Progenitor cell of endocrine pancreas (in vitro differentiated cells): ENCODE data around the gene CUL1. TPM values are rescaled to one million over a fixed set of nuclear protein-coding genes. Genes with fewer than 3 reads are reported as not detected.
"Not testable (repeated sequence)": the region's sequence is repeated elsewhere in the genome, so short reads cannot be mapped to it uniquely, and the experiment has no call there.

ENCODE experiments used
- DNase-seq: peaks from one replicate; pipeline ENCODE4 v3.0.0; 2021; ENCODE audit warnings: low spot score; ENCODE audit not compliant: unreplicated experiment
- H3K27ac Mint-ChIP-seq: 2 replicates; pipeline ENCODE4 v1.8.0; 2021; ENCODE audit warnings: mild to moderate bottlenecking, moderate library complexity, mixed read lengths
- H3K27me3 Mint-ChIP-seq: 2 replicates; pipeline ENCODE4 v1.8.0; 2021; ENCODE audit warnings: mixed read lengths
- H3K36me3 Mint-ChIP-seq: 2 replicates; pipeline ENCODE4 v1.8.0; 2022; ENCODE audit warnings: mixed read lengths; ENCODE audit not compliant: insufficient read depth
- H3K4me1 Mint-ChIP-seq: 2 replicates; pipeline ENCODE4 v1.8.0; 2021; ENCODE audit warnings: low read depth, mixed read lengths
- H3K4me3 Mint-ChIP-seq: 2 replicates; pipeline ENCODE4 v1.8.0; 2021; ENCODE audit warnings: low read depth, mild to moderate bottlenecking, moderate library complexity, mixed read lengths
- H3K9me3 Mint-ChIP-seq: 2 replicates; pipeline ENCODE4 v1.8.0; 2021; ENCODE audit warnings: low read depth, mixed read lengths
- CTCF ChIP-seq: fragments of 200-600 bp; sonication (generic); IDR thresholded peaks from one replicate; pipeline ENCODE4 v1.5.0; 2021; ENCODE audit warnings: antibody characterized with exemption, mild to moderate bottlenecking; ENCODE audit not compliant: unreplicated experiment
- total RNA-seq: library from RNA; stranded (reverse); gene quantifications from 2 replicates; pipeline ENCODE4 v1.2.1, GENCODE V29; 2021

Gene CUL1
- total RNA-seq, 1 donor from 2014 or later: 58.9 TPM

- no peaks in the 10 kb centered on the region for H3K36me3 Mint-ChIP-seq
- H3K27me3 Mint-ChIP-seq: no peaks in the 10 kb centered on the region
- TF ChIP-seq CTCF: no peak
- H3K4me1 Mint-ChIP-seq: peaks cover 59% of the 10 kb centered on the region
- DNase-seq: no peak
- H3K27ac Mint-ChIP-seq: no peak overlapping the region
- no peak overlapping the region for H3K4me3 Mint-ChIP-seq
- no peaks in the 10 kb centered on the region for H3K9me3 Mint-ChIP-seq
These were observed 5.5 kb downstream of the CUL1 start for GRCh38 chr7:148704189-148704588.

GRCh38 chr7:148704970-148705369, 6.3 kb downstream of the CUL1 start:
- TF ChIP-seq CTCF: no peak
- peaks cover 58% of the 10 kb centered on the region for H3K4me1 Mint-ChIP-seq
- H3K27ac Mint-ChIP-seq: no peak overlapping the region
- no peaks in the 10 kb centered on the region for H3K36me3 Mint-ChIP-seq
- DNase-seq: no peak
- H3K9me3 Mint-ChIP-seq: no peaks in the 10 kb centered on the region
- no peaks in the 10 kb centered on the region for H3K27me3 Mint-ChIP-seq
- no peak overlapping the region for H3K4me3 Mint-ChIP-seq

GRCh38 chr7:148706368-148706767, 7.7 kb downstream of the CUL1 start:
- Mint-ChIP-seq H3K27ac (no peak overlapping the region), H3K9me3 (no peaks in the 10 kb centered on the region), H3K4me3 (no peak overlapping the region), H3K4me1 (peaks cover 44% of the 10 kb centered on the region), H3K36me3 (no peaks in the 10 kb centered on the region), H3K27me3 (no peaks in the 10 kb centered on the region)
- DNase-seq: no peak
- no peak for TF ChIP-seq CTCF

GRCh38 chr7:148708026-148708885, 9.6 kb downstream of the CUL1 start:
- H3K4me3 Mint-ChIP-seq: no peak overlapping the region
- peak overlapping the region; percentile 0 for H3K27ac Mint-ChIP-seq

GRCh38 chr7:148709014-148709413, 10.3 kb downstream of the CUL1 start:
- Mint-ChIP-seq H3K4me1 (peaks cover 35% of the 10 kb centered on the region), H3K9me3 (no peaks in the 10 kb centered on the region), H3K27me3 (no peaks in the 10 kb centered on the region)

More at GRCh38 chr7:148708026-148708885, 9.6 kb downstream of the CUL1 start:
- Mint-ChIP-seq H3K4me1 (peaks cover 37% of the 10 kb centered on the region), H3K36me3 (no peaks in the 10 kb centered on the region), H3K27me3 (no peaks in the 10 kb centered on the region), H3K9me3 (no peaks in the 10 kb centered on the region)
- DNase-seq: no peak
- TF ChIP-seq CTCF: no peak

GRCh38 chr7:148710426-148710825, 11.7 kb downstream of the CUL1 start:
- not testable (repeated sequence) for DNase-seq, H3K36me3 Mint-ChIP-seq, H3K27me3 Mint-ChIP-seq, H3K9me3 Mint-ChIP-seq, H3K4me3 Mint-ChIP-seq, H3K27ac Mint-ChIP-seq
- peaks cover 26% of the 10 kb centered on the region for H3K4me1 Mint-ChIP-seq

More at GRCh38 chr7:148709014-148709413, 10.3 kb downstream of the CUL1 start:
- Mint-ChIP-seq H3K36me3 (no peaks in the 10 kb centered on the region), H3K27ac (no peak overlapping the region), H3K4me3 (no peak overlapping the region)
- TF ChIP-seq CTCF: no peak
- no peak for DNase-seq
